ENCODE results near the gene RERE.
"Not testable (repeated sequence)": the region's sequence is repeated elsewhere in the genome, so short reads cannot be mapped to it uniquely, and the experiment has no call there.

RERE gene

DNA sequence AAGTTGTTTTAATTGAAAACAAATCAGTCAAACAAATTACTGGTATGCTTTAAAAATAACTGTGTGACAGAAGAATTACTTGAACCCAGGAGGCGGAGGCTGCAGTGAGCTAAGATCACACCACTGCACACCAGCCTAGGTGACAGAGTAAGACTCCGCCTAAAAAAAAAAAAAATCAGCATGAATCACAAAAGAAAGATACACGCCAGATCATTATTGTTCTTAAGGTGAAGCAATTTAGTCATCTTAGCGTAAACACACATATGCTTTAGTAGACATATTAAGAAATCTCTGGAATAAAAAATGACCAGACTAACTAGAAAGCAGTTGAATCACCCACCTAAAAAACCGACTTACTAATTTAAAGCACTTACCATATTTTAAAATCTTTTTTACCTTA is 20.2 kb downstream of the RERE start:
- no peak for DNase-seq

DNA sequence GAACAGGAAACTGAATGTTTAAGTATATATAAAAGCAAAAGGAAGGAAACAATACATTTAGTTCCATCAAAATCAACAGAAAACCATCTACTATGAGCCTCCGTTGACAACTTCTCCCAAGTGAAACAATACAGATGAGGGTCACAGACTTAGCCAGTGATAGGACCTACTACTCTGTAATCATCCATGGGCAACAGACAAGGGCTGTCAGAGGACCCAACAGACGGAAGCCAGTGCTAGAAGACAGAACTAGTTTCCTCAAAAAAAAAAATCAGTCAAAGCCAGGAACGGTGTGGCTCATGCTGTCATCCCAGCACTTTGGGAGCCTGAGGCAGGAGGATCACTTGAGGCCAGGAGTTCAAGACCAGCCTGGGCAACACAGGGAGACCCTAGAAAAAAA is 20.6 kb downstream of the RERE start:
- DNase-seq = no peak

DNA sequence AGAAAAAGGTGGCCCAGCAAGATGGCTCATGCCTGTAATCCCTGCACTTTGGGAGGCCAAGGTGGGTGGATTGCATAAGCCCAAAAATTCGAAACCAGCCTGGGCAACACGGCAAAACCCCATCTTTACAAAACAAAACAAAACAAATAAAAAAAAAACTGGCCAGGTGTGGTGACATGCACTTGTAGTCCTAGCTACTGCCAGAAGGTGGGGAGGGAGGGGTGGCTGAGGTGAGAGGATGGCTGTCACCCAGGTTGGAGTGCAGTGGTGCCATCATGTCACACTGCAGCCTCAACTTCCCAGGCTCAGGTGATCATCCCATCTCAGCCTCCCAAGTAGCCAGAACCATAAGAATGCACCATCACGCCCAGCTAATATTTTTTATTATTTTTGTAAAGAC is 22.8 kb downstream of the RERE start:
- no peak for DNase-seq

DNA sequence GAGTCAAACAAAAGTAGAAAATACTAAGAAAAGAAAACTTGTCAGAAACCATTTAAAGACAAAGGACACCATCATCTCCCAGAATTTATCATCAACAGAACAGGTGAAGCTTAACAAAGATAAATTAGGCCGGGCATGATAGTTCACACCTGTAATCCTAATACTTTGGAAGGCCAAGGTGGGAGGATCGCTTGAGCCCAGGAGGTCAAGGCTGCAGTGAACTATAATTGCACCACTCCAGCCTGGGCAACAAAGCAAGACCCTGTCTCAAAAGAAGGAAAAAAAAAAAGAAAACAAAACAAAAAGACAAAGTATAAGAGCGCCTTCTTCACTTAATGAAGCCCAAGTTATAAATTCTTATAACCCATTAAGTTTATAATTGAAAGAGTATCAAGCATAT is 25.6 kb downstream of the RERE start:
- no peak for DNase-seq

DNA sequence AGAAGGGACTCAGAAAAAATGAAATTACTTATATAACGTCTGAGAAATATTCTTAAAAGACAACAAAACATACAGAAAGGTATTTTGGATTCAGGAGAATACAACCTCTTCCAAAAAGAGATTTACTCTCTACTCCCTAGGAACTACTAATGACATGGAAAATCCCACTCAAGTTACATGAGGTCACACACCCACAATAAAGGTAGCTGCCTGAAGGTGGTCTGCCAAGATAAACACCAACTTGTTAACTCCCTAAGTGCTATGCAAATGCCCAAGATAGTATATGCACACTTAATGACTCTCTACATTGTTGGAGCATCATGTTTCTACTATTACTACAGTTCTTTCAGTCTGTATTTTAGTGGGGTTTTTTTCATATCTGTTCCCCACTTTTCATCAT is 26.5 kb downstream of the RERE start:
- no peak for DNase-seq

DNA sequence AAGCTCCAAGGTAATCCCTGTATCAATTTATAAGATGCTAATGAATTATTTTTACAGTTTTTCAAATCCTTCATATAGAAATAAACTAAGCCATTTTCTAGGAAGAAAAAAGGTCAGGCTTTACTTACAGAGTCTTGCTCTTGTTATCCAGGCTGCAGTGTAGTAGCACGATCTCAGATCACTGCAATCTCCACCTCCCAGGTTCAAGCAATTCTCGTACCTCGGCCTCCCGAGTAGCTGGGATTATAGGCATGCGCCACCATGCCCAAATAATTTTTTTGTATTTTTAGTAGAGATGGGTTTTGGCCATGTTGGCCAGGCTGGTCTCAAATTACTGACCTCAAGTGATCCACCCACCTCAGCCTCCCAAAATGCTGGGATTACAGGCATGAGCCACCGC is 27.0 kb downstream of the RERE start:
- no peak for DNase-seq

DNA sequence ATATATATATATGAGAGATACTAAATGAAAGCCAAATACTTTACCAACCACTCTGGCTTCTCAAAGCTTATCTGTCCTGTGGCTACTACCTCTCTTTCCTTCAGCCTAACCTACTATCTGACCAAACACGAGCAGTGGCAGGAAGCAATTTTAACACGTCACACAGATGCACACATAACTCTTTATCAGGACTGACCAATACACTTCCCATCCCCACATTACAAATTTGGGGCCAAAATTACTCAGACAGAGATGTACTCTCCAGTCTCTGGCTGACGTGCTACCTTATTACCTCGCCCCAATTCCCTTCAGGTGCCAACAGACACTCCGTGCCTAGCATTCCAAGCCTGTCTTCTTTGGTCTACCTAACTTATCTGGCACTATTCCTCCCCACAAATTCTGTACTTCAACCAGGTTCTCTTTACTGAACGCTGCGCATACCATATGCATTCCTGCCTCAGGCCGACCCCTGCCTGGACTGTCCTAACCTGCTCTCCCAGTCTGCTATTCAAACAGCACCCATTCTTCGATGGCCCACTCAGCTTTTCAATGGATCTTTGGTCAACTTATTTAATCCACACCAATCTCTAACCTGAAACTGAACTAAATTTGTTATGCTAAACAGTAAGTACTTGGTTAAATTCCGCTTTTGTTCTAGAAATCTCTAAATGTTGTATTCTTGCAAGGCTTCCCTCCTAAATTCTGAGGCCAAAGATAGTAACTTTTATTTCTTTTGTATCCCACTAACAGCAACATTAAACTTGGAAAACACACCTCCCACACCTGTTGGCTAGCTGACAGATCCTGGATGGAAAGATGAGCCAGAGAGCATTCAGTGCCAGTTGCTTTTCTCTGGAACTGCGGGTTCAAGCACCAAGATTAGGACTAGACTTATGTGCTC is 27.9 kb downstream of the RERE start:
- no peak for DNase-seq

DNA sequence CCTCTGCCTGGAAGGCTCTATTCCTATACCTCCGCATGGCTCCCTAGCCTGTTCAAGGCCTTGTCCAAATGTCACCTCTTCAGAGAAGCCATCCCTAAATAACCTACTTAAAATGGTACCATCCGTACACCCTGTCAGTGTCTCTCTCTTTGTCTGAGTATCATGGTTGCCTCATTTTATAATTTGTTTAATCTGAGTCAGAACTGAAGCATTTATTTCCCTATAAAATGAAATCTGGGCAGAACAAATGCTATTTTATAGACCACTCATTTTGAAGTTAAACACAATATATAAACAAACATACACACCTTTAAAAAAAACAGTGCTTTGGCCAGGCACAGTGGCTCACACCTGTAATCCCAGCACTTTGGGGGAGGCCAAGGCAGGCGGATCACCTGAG is 30.2 kb downstream of the RERE start:
- no peak for DNase-seq

DNA sequence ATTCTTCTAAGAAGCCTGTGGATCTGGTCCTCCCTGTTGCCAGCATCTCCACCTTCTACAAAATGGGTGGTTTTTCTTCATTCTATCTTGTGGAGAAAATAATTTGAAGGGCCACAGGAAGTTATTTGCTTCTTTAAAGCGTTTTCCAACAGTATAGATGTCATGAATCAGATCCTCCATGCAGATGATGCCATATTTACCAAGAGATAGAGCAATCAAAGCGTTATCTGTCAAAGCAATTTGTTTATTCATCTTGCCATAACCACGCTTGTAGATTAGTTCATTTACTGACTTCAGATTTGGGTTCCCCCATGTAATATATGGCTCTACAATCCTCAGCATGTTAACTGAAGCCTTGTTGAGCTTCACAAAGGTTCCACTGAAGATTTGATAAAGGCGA is 31.2 kb downstream of the RERE start:
- not testable (repeated sequence) for DNase-seq

DNA sequence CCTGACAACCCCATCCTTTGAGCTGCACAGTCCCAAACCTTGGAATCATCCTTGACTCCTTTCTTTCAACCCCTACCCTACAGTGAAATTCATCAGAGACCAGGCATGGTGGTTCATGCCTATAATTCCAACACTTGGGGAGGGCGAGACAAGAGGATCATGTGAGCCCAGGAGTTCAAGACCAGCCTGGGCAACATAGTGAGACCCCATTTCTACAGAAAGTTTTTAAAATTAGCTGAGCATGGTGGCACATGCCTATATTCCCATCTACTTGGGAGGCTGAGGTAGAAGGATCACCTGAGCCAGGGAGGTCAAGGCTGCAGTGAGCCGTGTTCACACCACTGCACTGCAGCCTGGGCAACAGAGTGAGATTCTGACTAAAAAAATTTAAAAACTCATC is 34.5 kb downstream of the RERE start:
- no peak for DNase-seq

DNA sequence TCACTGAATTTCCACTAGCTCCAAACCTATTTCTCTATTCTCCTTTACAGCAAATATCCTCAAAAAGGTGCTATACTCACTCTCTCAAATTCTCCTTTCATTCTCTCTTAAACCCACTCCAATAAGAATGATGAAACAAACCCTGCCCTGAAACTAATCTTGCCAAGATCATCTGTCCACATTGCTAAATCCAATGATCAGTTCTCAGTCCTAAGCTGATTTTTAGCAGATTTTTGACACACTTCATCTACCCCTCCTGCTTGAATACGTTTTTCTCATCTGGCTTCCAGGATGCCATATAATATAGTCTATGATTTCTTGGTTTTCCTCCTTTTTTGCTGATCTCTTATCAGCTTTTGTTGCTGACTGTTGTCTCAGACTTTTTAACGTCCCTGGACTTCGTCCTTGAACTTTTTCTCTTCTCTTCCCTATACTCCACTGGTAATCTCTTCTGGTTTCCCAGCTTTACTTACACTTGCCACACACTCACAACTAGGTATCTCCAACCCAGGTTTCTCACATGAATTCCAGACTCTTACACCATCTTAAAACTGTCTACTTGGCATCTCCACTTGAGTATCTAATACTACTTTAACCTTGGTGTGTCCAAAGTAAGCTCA is 35.3 kb downstream of the RERE start:
- DNase-seq = no peak

DNA sequence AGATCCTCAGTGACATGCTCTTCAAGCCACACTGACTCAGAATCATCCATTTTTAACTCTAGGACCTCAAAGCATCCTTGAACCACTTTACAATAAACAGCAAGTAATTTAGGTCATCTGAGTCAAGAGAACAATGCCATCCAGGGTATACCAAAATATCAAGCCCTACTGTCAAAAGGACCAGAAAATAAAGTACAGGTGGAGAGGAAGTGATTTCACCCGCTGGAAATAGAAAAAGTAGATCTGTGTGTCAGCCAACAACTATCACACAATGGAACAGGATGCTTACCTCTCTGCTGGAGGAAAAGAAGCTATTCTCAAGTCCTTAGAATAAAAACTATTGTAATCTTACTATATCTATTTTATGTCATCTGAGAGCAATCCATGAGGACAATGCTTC is 37.0 kb downstream of the RERE start:
- DNase-seq = no peak

DNA sequence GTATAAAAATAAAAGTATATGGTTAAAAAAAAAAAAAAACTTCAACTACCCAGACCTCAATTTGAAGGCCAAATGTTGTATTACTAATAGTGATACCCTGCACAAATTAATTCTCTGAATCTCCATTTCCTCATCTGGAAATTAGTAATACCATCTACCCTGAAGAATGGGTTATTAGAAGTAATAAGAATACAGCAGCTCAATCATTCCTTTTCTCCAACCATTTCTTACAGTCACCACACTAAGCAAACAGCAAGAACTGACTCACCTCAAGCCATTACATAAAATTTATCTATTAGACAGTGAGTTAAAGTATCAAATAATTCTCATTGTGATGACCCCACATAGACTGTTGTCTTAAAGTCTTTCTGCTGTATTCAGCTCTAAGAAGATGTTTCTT is 39.6 kb downstream of the RERE start:
- DNase-seq = no peak

DNA sequence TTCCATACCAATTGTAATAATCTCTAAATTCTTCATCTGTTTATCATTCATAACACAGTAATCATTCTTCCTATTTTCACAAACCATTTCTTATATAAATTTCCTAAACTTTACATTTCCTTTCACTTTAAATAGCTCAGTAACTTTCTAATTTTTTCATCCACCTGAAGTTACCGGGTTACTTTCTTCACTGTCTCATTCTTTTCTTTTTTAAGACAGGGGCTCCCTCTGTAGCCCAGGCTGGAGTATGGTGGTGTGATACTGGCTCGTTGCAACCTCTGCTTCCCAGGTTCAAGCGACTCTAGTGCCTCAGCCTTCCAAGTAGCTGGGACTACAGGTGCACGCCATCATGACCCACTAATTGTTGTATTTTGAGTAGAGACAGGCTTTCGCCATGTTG is 41.3 kb downstream of the RERE start:
- no peak for DNase-seq

DNA sequence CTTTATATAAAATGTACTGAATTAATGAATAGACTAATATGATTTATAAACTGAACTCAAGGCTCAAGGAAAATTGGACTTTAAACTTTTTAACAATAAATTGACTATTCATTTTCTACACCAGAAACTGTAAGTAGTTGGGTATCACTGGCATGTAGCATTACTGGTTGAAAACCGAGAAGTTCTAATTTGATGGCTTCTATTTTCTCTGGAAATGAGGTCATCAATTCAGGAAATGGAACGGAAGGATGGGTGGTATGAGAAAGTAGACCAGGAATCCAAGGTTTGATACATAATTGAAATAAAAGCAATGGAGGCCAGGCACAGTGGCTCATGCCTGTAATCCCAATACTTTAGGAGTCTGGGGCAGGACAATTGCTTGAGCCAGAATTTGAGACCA is 50.4 kb downstream of the RERE start:
- DNase-seq = no peak

DNA sequence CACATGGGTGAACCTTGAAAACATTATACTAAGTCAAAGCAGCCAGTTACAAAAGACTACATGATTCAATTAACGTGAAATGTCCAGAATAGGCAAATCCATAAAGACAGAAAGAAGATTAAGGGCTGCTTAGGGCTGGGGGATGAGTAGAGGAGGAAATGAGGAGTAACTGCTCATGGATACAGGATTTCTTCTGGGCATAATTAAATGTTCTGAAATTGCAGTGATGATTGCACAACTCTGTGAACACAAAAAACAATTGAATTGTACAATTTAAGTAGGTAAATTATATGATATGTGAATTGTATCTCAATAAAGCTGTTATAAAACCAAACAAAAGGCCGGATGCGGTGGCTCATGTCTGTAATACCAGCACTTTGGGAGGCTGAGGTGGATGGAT is 52.2 kb downstream of the RERE start:
- no peak for DNase-seq

DNA sequence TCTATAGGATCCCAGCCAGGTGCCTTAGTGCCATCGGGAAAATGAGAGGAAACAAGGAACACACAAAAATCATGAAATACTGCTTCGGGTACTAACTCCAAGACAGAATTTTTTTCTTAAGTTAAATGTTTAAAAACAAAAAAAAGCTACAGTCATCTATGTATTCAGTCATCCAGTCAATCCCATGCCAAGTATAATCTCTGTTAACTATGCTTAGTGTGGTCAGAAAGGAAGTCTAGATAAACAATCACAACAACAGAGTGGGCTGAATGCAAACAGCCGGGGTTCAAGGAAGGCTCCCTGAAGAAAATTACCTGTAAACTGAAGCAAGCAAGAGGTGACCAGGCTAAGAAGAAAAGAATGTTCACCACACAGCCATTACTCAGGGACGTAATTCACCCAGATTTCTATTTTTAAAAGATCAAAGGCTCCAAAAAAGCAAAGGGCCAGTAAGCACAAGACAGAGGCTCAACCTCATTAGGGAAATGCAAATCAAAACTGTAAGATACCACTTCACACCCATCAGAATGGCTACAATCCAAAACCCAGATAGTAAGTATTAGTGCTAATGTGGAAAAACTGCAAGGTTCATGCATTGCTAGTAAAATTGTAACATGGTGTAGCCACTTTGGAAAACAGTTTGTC is 53.0 kb downstream of the RERE start:
- no peak for DNase-seq

DNA sequence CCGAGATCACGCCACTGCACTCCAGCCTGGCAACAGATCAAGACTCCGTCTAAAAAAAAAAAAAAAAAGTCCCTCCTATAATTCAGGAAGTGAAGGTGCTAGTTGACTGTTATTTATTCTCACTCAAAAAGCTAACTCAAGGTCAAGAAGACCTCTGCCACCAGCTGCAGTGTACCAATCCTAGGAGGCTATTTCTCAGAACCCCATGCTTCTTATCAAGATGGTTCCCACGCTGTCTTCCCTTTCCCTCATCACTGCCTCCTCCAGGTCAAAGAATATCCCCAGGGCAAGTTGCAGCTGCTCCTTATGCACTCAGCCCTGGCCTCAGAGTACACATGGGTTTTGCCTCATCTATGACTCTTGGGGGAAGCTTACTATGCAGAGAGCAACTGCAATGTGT is 53.6 kb downstream of the RERE start:
- DNase-seq = no peak

DNA sequence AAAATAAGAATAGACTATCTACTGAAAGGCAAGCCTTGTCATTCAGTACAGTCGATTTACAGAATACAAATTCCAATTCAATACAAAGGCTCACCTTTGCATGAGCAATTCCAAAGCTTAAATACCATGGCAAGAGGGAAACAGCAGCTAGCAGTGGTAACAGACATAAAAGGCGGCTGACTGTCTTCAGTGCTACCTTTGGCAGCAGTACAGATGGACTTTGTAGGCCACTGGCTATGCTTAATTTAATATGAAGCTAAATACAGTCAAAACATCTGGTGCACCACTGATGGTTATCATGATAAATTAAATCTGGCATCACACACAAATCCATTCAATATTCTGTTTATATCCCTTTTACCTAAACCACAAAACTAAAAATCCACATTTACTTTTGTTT is 62.4 kb downstream of the RERE start:
- DNase-seq = peak; percentile 71 to 75

DNA sequence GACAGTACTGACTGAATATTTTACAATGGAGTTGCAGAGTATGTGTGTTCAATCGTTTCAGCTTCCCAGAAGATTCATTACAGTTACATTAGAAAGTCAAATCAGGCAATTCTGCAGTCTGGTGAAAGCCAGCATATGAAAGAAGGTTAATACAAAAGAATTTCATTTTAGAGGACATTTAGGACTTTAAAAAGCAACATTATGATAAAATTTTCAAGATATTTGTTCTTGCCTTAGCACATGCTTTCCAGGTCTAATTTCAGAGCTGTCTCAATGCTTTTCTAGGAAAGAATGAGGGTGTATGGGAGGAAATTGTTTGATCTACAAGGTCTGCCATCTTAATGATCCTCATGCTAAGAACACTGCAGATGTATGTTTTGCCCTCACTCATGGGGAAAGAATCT is 63.2 kb downstream of the RERE start:
- peak; percentile 76 to 81 for DNase-seq

DNA sequence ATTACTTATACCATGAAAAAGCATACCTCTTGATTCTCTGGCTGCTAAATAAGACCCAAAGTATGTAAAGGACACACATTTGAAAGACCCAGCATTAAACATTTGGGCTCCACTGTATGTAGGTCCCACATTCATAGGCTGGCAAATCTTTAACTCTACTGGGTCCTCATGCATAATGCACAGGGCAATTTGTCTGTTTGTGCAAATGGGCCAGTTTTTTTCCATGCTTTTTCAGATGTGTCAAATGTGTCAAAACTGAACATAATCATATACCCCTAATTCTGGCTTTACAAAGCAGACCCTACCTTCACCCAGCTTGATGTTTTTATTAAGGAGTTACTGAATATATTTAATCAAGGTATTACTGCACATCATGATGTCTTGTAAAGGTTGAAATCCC is 63.7 kb downstream of the RERE start:
- peak in 1 of 2 experiments; percentile 39 for DNase-seq

DNA sequence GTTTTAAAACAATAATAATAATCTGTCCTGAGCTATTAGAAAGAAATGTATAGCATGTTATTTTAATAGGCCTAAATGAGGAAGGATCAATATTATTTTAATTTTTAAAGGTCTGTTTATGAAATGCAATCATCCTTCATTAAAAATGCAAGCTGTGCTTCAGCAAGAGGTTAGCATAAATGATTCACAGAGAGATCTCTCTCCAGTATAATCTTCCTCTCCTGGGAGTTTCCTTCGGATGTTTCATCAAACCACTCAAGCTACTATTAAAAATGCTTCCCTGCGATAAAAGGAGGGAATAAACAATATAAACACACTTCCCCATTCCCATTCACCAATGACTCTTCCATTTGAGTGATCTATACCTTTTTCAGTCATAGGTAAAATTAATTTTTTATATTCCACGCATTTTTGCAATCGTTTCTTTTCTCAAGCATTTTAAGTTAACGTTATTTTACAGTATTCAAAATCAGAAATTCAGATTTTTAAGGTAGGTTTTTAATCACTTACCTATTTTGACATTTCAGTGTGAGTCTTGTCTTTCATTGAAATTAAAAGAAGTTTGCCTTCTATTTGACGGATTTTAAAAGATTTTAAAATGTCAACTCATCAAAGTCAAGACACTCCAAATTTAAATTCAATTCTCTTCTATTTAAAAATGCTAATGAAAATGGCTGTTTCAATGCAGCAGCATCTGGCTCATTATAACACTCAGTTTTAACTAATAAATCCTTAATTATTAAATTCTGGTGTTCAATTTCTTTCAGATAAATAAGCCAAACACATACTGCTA is 64.3 kb downstream of the RERE start:
- peak in 1 of 2 experiments; percentile 14 for DNase-seq

DNA sequence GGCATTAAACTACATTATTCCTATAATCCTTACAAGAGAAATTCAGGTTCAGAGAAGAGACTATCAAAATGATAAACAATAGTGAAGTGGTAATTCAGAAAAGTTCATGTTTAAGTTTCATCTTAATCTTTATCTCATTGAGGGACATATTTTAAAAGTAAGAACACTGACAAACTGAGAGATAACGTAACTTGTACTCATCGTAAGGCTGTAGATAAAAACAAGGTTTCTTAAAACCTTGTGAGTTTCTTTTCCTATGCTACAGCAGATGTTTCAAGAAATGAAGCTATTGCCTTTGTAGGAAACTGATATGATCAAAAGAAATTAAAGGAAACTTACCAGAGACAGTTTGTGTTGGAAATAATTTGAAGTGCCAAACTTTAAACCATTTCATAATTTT is 65.0 kb downstream of the RERE start:
- DNase-seq = no peak

Measured in NCI-H526 (cell line).